Endothelial cell of umbilical vein (primary cell): Measurements from ENCODE around the gene RC3H1. TPM values are rescaled to one million over a fixed set of nuclear protein-coding genes. Genes with fewer than 3 reads are reported as not detected.
"Not testable (repeated sequence)": the region's sequence is repeated elsewhere in the genome, so short reads cannot be mapped to it uniquely, and the experiment has no call there.

Experiments
- BruUV-seq: library from RNA; stranded (reverse); fragments of 400-500 nt; replicated peaks from 2 replicates; lab custom pipeline; 2021; lab: Mats Ljungman, UMichigan
- CTCF ChIA-PET: fragments of 300-600, 350-600 bp; sonication (Branson Sonifier 250); formaldehyde crosslinking; loops from one replicate; lab custom pipeline; 2021; ENCODE audit warnings: antibody characterized with exemption, inconsistent platforms; lab: Charles Lee
- POLR2A ChIA-PET: fragments of 300-600, 350-600 bp; sonication (Branson Sonifier 250); formaldehyde crosslinking; loops from one replicate; lab custom pipeline; 2021; ENCODE audit warnings: antibody characterized with exemption, inconsistent platforms; lab: Charles Lee
- DNase-seq: peaks from one replicate; pipeline ENCODE4 v3.0.0-alpha.2; 2011; ENCODE audit warnings: low read depth, low spot score
- FAIRE-seq: peaks from 2 replicates; lab custom pipeline; 2011; peaks lifted over from hg19 to GRCh38; lab: Jason Lieb, UNC
- H2AFZ ChIP-seq: 2 replicates; pipeline ENCODE4 v1.6.0; 2012; ENCODE audit warnings: low read depth, low read length, control low read depth, inconsistent platforms
- H3K27ac ChIP-seq: 2 replicates; pipeline ENCODE4 v1.5.1; 2011; ENCODE audit warnings: low read depth, mild to moderate bottlenecking, control low read depth, low read length, moderate library complexity; ENCODE audit not compliant: insufficient read depth
- H3K27me3 ChIP-seq, 2 experiments: 2 replicates each; pipeline versions ENCODE4 v1.6.0 to v1.6.1; 2011; ENCODE audit warnings: low read length in 2 of 2, mixed read lengths in 1 of 2; ENCODE audit not compliant: control insufficient read depth in 2 of 2, insufficient read depth in 2 of 2
- H3K36me3 ChIP-seq, 2 experiments: 2 replicates in 1 of 2; 3 replicates in 1 of 2; pipeline ENCODE4 v1.5.1; 2011; ENCODE audit warnings: low read length in 2 of 2, mild to moderate bottlenecking in 1 of 2, moderate library complexity in 1 of 2; ENCODE audit not compliant: control insufficient read depth in 2 of 2, insufficient read depth in 2 of 2; ENCODE audit errors: extremely low read depth in 1 of 2
- H3K4me1 ChIP-seq: 3 replicates; pipeline ENCODE4 v1.5.1; 2011; ENCODE audit warnings: mild to moderate bottlenecking, low read length; ENCODE audit not compliant: control insufficient read depth, insufficient read depth; ENCODE audit errors: extremely low read depth
- H3K4me2 ChIP-seq: 2 replicates; pipeline ENCODE4 v1.6.1; 2011; ENCODE audit warnings: low read length, control low read depth, mixed read lengths; ENCODE audit not compliant: insufficient read depth
- H3K4me3 ChIP-seq, 3 experiments: fragments of 200-600 bp in 1 of 3; sonication (generic), shearing (Covaris generic) in 1 of 3; replicated peaks in 1 of 3; 2 replicates each; pipeline ENCODE4 v1.5.1; 2011 to 2016; ENCODE audit warnings: control low read depth in 3 of 3, low read length in 3 of 3, mild to moderate bottlenecking in 2 of 3, inconsistent platforms in 1 of 3, low read depth in 1 of 3, moderate library complexity in 1 of 3; ENCODE audit not compliant: insufficient read depth in 1 of 3
- H3K79me2 ChIP-seq: 2 replicates; pipeline ENCODE4 v1.6.0; 2012; ENCODE audit warnings: low read length, inconsistent platforms; ENCODE audit not compliant: control insufficient read depth, insufficient read depth
- H3K9ac ChIP-seq: replicated peaks from 2 replicates; pipeline ENCODE3; 2011; ENCODE audit warnings: low read length, control low read depth; ENCODE audit not compliant: insufficient read depth; ENCODE audit errors: extremely low read depth
- H3K9me1 ChIP-seq: replicated peaks from 3 replicates; pipeline ENCODE4 v1.6.0; 2011; ENCODE audit warnings: mild to moderate bottlenecking, low read length; ENCODE audit not compliant: control insufficient read depth, insufficient read depth; ENCODE audit errors: extremely low read depth
- H3K9me3 ChIP-seq: replicated peaks from 2 replicates; pipeline ENCODE4 v1.5.1; 2012; ENCODE audit warnings: low read length, inconsistent platforms; ENCODE audit not compliant: control insufficient read depth, insufficient read depth
- H4K20me1 ChIP-seq: replicated peaks from 2 replicates; pipeline ENCODE3; 2011; ENCODE audit warnings: mild to moderate bottlenecking, low read length; ENCODE audit not compliant: control insufficient read depth, insufficient read depth; ENCODE audit errors: extremely low read depth
- GATA2 ChIP-seq: IDR thresholded peaks from 2 replicates; pipeline ENCODE4 v1.7.0; 2011; ENCODE audit warnings: low read depth, mild to moderate bottlenecking, moderate library complexity, mixed read lengths, low read length; ENCODE audit not compliant: insufficient read length, insufficient read depth
- POLR2AphosphoS5 ChIP-seq: IDR thresholded peaks from 2 replicates; pipeline ENCODE4 v1.6.1; 2012; ENCODE audit warnings: low read depth, mild to moderate bottlenecking, control low read depth, low read length, moderate library complexity; ENCODE audit not compliant: insufficient read depth
- dilution Hi-C: fragments of 300-500 bp; cut with MboI; formaldehyde crosslinking; loops from one replicate; pipeline ENCODE4 v1.15.0; 2019; ENCODE audit warnings: low sequenced_read_pairs; ENCODE audit not compliant: extremely low pct_ligation_motif_present
- intact Hi-C: fragments of 100-400 bp; cut with micrococcal nuclease; formaldehyde crosslinking; loops from one replicate; pipeline ENCODE4 v1.10.0; 2022
- polyA plus RNA-seq, 4 experiments: library from polyadenylated mRNA; depleted of rRNA in 3 of 4; stranded (reverse) in 3 of 4; unstranded in 1 of 4; fragments of >200 nt; gene quantifications; 2 replicates each; pipeline versions ENCODE4 v1.2.1 to v1.2.3, GENCODE V29; 2011 to 2012; ENCODE audit warnings: missing spikeins in 1 of 4
- total RNA-seq: library from RNA; stranded (reverse); gene quantifications from 2 replicates; pipeline ENCODE4 v1.2.3, GENCODE V29; 2021
- TF ChIP-seq, protein P1 (sequence below), 2 donors: IDR thresholded peaks; 1 replicate in 1 of 2; 2 replicates in 1 of 2; pipeline ENCODE4 v1.5.1; 2011; ENCODE audit warnings: low read length in 2 of 2, mild to moderate bottlenecking in 2 of 2, moderate library complexity in 2 of 2, control low read depth in 1 of 2, inconsistent platforms in 1 of 2, low read depth in 1 of 2; ENCODE audit not compliant: insufficient read depth in 1 of 2; ENCODE audit errors: extremely low read depth in 1 of 2
- TF ChIP-seq, protein P2 (sequence below): IDR thresholded peaks from 2 replicates; pipeline ENCODE4 v1.6.1; 2011; ENCODE audit not compliant: insufficient read depth, insufficient read length

Gene RC3H1
- total and polyA plus RNA-seq, 2 donors (not counting 3 experiments of a cell fraction or from before 2014, with no cell fraction given) = 7.0 to 41.4 TPM

DNA sequence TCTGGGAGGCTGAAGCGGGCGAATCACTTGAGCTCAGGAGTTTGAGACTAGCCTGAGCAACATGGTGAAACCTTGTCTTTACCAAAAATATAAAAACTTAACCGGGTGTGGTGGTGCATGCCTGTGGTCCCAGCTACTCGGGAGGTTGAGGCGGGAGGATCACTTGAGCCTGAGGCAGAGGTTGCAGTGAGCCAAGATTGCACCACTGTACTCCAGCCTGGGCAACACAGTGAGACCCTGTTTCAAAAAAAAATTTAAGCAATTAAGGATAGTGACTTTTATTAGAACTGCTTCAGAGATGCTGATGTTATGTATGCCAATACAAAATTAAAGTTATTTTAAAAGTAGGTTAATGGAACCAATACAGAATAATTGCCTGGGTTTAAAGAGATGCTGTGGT is 56.3 kb downstream of the RC3H1 start:
- intact Hi-C loops = loop anchor here (10.0 kb wide), 1 partner anchor 1221 kb away; no protein-coding TSS in a partner anchor
- DNase-seq, H2AFZ ChIP-seq, H3K4me3 ChIP-seq, H3K27me3 ChIP-seq, H3K79me2 ChIP-seq, H3K27ac ChIP-seq, H3K4me1 ChIP-seq, H4K20me1 ChIP-seq, H3K9me1 ChIP-seq, FAIRE-seq, H3K4me2 ChIP-seq, dilution Hi-C loops, BruUV-seq, H3K9me3 ChIP-seq, H3K9ac ChIP-seq: not testable (repeated sequence)
- H3K36me3 ChIP-seq = peaks cover 10 to 31% of the 10 kb centered on the region in 2 experiments
- ChIA-PET POLR2A (interaction anchor here (0.7 kb wide), 1 partner anchor 44 kb away, joined by 3 read pairs; no protein-coding TSS in a partner anchor), CTCF (interaction anchor here (1.0 kb wide), 1 partner anchor 142 kb away, joined by 3 read pairs; the partner anchor contains the start of genes CENPL and DARS2)

DNA sequence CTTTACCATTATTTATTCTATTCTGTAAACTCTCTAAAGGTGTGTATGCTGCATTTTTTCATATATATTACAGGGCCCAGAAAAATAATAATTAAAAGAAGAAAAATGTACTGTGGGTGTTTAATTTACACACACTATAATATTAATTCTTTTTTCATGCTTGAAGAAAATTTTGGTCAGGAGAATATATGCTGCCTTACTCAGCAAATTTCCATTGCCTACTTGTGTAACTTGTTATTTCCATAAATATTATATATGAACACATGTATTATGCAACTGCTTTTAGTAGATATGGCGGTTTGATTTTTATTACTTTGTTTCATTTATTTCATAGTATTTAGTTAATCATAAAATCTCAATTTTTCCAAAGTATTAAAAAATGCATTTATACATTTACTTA is 58.7 kb downstream of the RC3H1 start:
- ChIA-PET POLR2A (interaction anchor here (0.6 kb wide), 1 partner anchor 24 kb away, joined by 7 read pairs; no protein-coding TSS in a partner anchor), CTCF (no interaction called here)
- no peak overlapping the region for H3K27ac ChIP-seq
- H3K79me2 ChIP-seq = no peaks in the 10 kb centered on the region
- H3K9me3 ChIP-seq = no peaks in the 10 kb centered on the region
- TF ChIP-seq GATA2 (no peak), POLR2AphosphoS5 (no peak)
- TF ChIP-seq, protein P1, sequence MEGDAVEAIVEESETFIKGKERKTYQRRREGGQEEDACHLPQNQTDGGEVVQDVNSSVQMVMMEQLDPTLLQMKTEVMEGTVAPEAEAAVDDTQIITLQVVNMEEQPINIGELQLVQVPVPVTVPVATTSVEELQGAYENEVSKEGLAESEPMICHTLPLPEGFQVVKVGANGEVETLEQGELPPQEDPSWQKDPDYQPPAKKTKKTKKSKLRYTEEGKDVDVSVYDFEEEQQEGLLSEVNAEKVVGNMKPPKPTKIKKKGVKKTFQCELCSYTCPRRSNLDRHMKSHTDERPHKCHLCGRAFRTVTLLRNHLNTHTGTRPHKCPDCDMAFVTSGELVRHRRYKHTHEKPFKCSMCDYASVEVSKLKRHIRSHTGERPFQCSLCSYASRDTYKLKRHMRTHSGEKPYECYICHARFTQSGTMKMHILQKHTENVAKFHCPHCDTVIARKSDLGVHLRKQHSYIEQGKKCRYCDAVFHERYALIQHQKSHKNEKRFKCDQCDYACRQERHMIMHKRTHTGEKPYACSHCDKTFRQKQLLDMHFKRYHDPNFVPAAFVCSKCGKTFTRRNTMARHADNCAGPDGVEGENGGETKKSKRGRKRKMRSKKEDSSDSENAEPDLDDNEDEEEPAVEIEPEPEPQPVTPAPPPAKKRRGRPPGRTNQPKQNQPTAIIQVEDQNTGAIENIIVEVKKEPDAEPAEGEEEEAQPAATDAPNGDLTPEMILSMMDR (IDR thresholded peaks at IDR 0.05; ENCODE audit: extremely low read depth in 1 of 2, insufficient read depth in 1 of 2, low read depth in 1 of 2, low read length in 2 of 2) = no peak
- TF ChIP-seq, protein P2, sequence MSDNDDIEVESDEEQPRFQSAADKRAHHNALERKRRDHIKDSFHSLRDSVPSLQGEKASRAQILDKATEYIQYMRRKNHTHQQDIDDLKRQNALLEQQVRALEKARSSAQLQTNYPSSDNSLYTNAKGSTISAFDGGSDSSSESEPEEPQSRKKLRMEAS = no peak
- H3K4me3 ChIP-seq = no peak overlapping the region
- dilution Hi-C loops = no loop called here
- DNase-seq (no peak), FAIRE-seq (no peak)
- no peak overlapping the region for H2AFZ ChIP-seq
- peaks cover 11 to 26% of the 10 kb centered on the region in 2 experiments for H3K36me3 ChIP-seq
- no peak overlapping the region for H3K9ac ChIP-seq
- H3K4me2 ChIP-seq = no peak overlapping the region
- H3K4me1 ChIP-seq = peaks cover 12% of the 10 kb centered on the region
- no peaks in the 10 kb centered on the region for H4K20me1 ChIP-seq
- no peaks in the 10 kb centered on the region for H3K9me1 ChIP-seq
- no TSS peak for BruUV-seq
- no peaks in the 10 kb centered on the region for H3K27me3 ChIP-seq
- intact Hi-C loops = loop anchor here (10.0 kb wide), 1 partner anchor 1219 kb away; no protein-coding TSS in a partner anchor
